Neural cell (in vitro differentiated cells): Measurements from ENCODE around the gene EHHADH.

ENCODE experiments used
- EP300 ChIP-seq: fragments of 450-650 bp; conservative IDR thresholded peaks from 2 replicates; pipeline ENCODE4 v1.6.1; 2014; ENCODE audit warnings: antibody characterized with exemption, mild to moderate bottlenecking, moderate library complexity; ENCODE audit not compliant: poor library complexity, severe bottlenecking
- MXI1 ChIP-seq: fragments of 450-650 bp; conservative IDR thresholded peaks from 2 replicates; pipeline ENCODE4 v1.6.1; 2014; ENCODE audit warnings: antibody characterized with exemption, mild to moderate bottlenecking; ENCODE audit not compliant: poor library complexity, severe bottlenecking
- RAD21 ChIP-seq: fragments of 450-650 bp; conservative IDR thresholded peaks from 2 replicates; pipeline ENCODE4 v1.6.1; 2014; ENCODE audit warnings: antibody characterized with exemption, mild to moderate bottlenecking, moderate library complexity

DNA sequence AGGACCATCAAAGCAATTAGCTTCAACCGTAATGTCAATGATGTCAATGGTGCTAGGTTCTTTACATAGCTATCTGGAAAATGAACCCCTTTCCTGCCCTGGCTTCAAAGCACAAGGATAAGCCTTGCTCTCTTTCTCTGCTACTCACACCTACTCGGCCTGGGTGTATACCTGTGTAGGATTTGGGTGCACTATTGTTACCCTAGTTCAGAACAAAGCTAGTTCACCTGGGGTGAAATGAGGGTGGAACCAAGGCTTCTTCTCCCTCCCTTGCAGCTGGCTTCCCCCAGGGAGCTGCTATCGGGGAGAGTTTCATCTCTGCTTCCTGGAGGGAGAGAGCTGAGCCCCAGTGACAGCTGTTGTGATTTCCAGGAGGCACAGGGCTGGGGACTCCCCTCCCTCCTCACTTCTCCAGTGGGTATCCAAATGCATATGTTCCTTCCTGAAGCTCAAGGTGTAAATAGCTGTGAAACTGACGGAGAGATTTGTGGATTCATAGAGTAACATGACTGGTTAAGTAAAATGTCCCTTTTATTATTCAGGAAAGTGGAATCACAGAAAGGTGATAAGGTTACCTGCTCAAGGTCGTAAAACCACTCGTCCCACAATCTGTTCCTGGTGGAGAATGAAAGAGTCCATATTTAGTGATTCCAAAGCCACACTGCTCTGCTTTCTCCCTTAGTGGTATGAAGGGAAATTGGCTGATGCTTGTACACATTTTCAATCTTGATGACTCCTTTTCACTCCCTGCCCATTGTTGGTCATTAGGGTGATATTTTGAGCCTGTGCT, 89.2 kb downstream of the EHHADH start:
- TF ChIP-seq EP300 (no peak), MXI1 (no peak), RAD21 (no peak)
